ENCODE measurements around the gene JRKL. TPM values are rescaled to one million over a fixed set of nuclear protein-coding genes. Genes with fewer than 3 reads are reported as not detected.

JRKL gene
- polyA plus RNA-seq, 3 donors: 1.3 to 2.0 (median 1.9) TPM

GRCh38 chr11:96366024-96366423 is 23.8 kb upstream of the JRKL start:
- whole genome bisulfite sequencing (ENCODE audit: insufficient coverage): no CpG with 5 or more reads among the region's 1 CpG
- H3K27ac ChIP-seq (ENCODE audit: low read depth in 1 of 2, low read length in 2 of 2): no peak overlapping the region
- TF ChIP-seq CTCF (IDR thresholded peaks at IDR 0.05): no peak
- no peak overlapping the region for H3K4me3 Mint-ChIP-seq
- H3K36me3 ChIP-seq (replicated peaks in 1 of 2; ENCODE audit: control insufficient read depth in 1 of 2, insufficient read depth in 2 of 2, low read length in 2 of 2): peaks cover 25 to 65% of the 10 kb centered on the region in 2 donors
- intact Hi-C loops (cut with micrococcal nuclease): no loop called here
- H2AFZ ChIP-seq (ENCODE audit: insufficient read depth, low read depth, low read length, poor library complexity, severe bottlenecking): no peak overlapping the region
- peaks cover 3 to 9% of the 10 kb centered on the region in 2 donors for H3K4me1 ChIP-seq (ENCODE audit: control insufficient read depth in 1 of 2, insufficient read depth in 2 of 2, low read length in 2 of 2)
- no peaks in the 10 kb centered on the region for H3K27me3 ChIP-seq (ENCODE audit: control insufficient read depth in 2 of 2, insufficient read depth in 2 of 2, low read length in 2 of 2)
- H4K20me1 ChIP-seq (ENCODE audit: insufficient read depth, low read length): no peaks in the 10 kb centered on the region
- H3K4me2 ChIP-seq (replicated peaks; ENCODE audit: extremely low read depth, low read length, poor library complexity, severe bottlenecking): no peak overlapping the region
- H3K9ac ChIP-seq (ENCODE audit: insufficient read depth, low read length, poor library complexity, severe bottlenecking): no peak overlapping the region
- H3K4me1 Mint-ChIP-seq: peaks cover 7% of the 10 kb centered on the region
- no peak overlapping the region for H3K27ac Mint-ChIP-seq
- H3K9me3 ChIP-seq (replicated peaks in 1 of 2; ENCODE audit: control insufficient read depth in 1 of 2, insufficient read depth in 1 of 2, low read length in 2 of 2): peaks cover 0 to 6% of the 10 kb centered on the region in 2 donors
- H3K36me3 Mint-ChIP-seq: peaks cover 34 to 49% of the 10 kb centered on the region in 2 donors
- no peak overlapping the region for H3K4me3 ChIP-seq (replicated peaks in 1 of 3; ENCODE audit: low read depth in 2 of 3, low read length in 3 of 3)
- DNase-seq: no peak
- peaks cover 0 to 18% (median 7%) of the 10 kb centered on the region in 7 donors for H3K9me3 Mint-ChIP-seq
- H3K79me2 ChIP-seq (ENCODE audit: insufficient read depth, low read length): no peaks in the 10 kb centered on the region
- H3K27me3 Mint-ChIP-seq (ENCODE audit: low read depth in 3 of 3): no peaks in the 10 kb centered on the region

GRCh38 chr11:96367342-96367741 is 22.5 kb upstream of the JRKL start:
- Histone ChIP-seq H3K4me1 (ENCODE audit: control insufficient read depth in 1 of 2, insufficient read depth in 2 of 2, low read length in 2 of 2) (peaks cover 3 to 9% of the 10 kb centered on the region in 2 donors), H3K4me2 (replicated peaks; ENCODE audit: extremely low read depth, low read length, poor library complexity, severe bottlenecking) (no peak overlapping the region), H3K4me3 (replicated peaks in 1 of 3; ENCODE audit: low read depth in 2 of 3, low read length in 3 of 3) (no peak overlapping the region), H3K79me2 (ENCODE audit: insufficient read depth, low read length) (no peaks in the 10 kb centered on the region), H3K27me3 (ENCODE audit: control insufficient read depth in 2 of 2, insufficient read depth in 2 of 2, low read length in 2 of 2) (no peaks in the 10 kb centered on the region), H3K36me3 (replicated peaks in 1 of 2; ENCODE audit: control insufficient read depth in 1 of 2, insufficient read depth in 2 of 2, low read length in 2 of 2) (peaks cover 34 to 67% of the 10 kb centered on the region in 2 donors), H2AFZ (ENCODE audit: insufficient read depth, low read depth, low read length, poor library complexity, severe bottlenecking) (no peak overlapping the region), H4K20me1 (ENCODE audit: insufficient read depth, low read length) (no peaks in the 10 kb centered on the region), H3K27ac (ENCODE audit: low read depth in 1 of 2, low read length in 2 of 2) (peak overlapping the region in 1 of 2 donors; percentile 58), H3K9ac (ENCODE audit: insufficient read depth, low read length, poor library complexity, severe bottlenecking) (no peak overlapping the region), H3K9me3 (replicated peaks in 1 of 2; ENCODE audit: control insufficient read depth in 1 of 2, insufficient read depth in 1 of 2, low read length in 2 of 2) (peaks cover 0 to 6% of the 10 kb centered on the region in 2 donors)
- Mint-ChIP-seq H3K27ac (peak overlapping the region in 3 of 7 donors; percentile 18 to 69 (median 53)), H3K36me3 (peaks cover 39 to 57% of the 10 kb centered on the region in 2 donors), H3K9me3 (peaks cover 0 to 18% (median 7%) of the 10 kb centered on the region in 7 donors), H3K4me1 (peaks cover 7% of the 10 kb centered on the region), H3K4me3 (peak overlapping the region in 1 of 2 donors; percentile 41), H3K27me3 (ENCODE audit: low read depth in 3 of 3) (no peaks in the 10 kb centered on the region)
- no CpG with 5 or more reads among the region's 2 CpGs for WGBS (ENCODE audit: insufficient coverage)
- no peak for TF ChIP-seq CTCF (IDR thresholded peaks at IDR 0.05)
- intact Hi-C loops (cut with micrococcal nuclease): no loop called here
- peak in 1 of 3 donors; percentile 21 for DNase-seq
